Measurements from ENCODE around the gene HECTD1.

Gene HECTD1

GRCh38 chr14:31051023-31051422 is 156.6 kb downstream of the HECTD1 start:
- DNase-seq (ENCODE audit: low read depth), result no peak

Measured in stimulated activated CD8-positive, alpha-beta memory T cell treated with anti-CD3 and anti-CD28 coated beads, Interleukin-12 subunit alpha, Interleukin-12 subunit beta, amount 100 ng/mL, for 1 hour (primary cell).